Inflammatory macrophage (primary cell): ENCODE results near the gene CRYM.
"Not testable (repeated sequence)": the region's sequence is repeated elsewhere in the genome, so short reads cannot be mapped to it uniquely, and the experiment has no call there.

Source experiments
- DNase-seq, 2 donors: peaks; one replicate each; pipeline ENCODE4 v3.0.0-alpha.2; 2020 to 2022

Gene CRYM

GRCh38 chr16:21277045-21277926 is 804 bp downstream of the CRYM start:
- no peak for DNase-seq

- no peak for DNase-seq
These were observed 2.0 kb downstream of the CRYM start for GRCh38 chr16:21276090-21276489.

GRCh38 chr16:21275529-21275928 is 2.6 kb downstream of the CRYM start:
- no peak for DNase-seq

GRCh38 chr16:21274172-21274726 is 3.8 kb downstream of the CRYM start:
- DNase-seq, result no peak

- not testable (repeated sequence) for DNase-seq
These were observed 5.3 kb downstream of the CRYM start for GRCh38 chr16:21272763-21273162.

- DNase-seq, result no peak
These were observed 5.8 kb downstream of the CRYM start for GRCh38 chr16:21272253-21272652.

- DNase-seq, result no peak
These were observed 9.9 kb downstream of the CRYM start for GRCh38 chr16:21268236-21268635.

- DNase-seq, result no peak
These were observed 10.8 kb downstream of the CRYM start for GRCh38 chr16:21267298-21267697.

GRCh38 chr16:21265104-21265837 is 12.8 kb downstream of the CRYM start:
- no peak for DNase-seq

GRCh38 chr16:21264571-21265036 is 13.5 kb downstream of the CRYM start:
- DNase-seq, result no peak

GRCh38 chr16:21263640-21264570 is 14.2 kb downstream of the CRYM start:
- DNase-seq, result no peak

- DNase-seq, result no peak
These were observed 15.1 kb downstream of the CRYM start for GRCh38 chr16:21262779-21263639.

GRCh38 chr16:21260870-21261791 is 17.0 kb downstream of the CRYM start:
- DNase-seq, result no peak

- DNase-seq, result no peak
These were observed 20.8 kb downstream of the CRYM start for GRCh38 chr16:21257284-21257683.

- DNase-seq, result no peak
These were observed 21.5 kb downstream of the CRYM start for GRCh38 chr16:21256636-21257035.

- DNase-seq, result no peak
These were observed 24.6 kb downstream of the CRYM start for GRCh38 chr16:21253470-21253869.

GRCh38 chr16:21250072-21250923 is 27.8 kb downstream of the CRYM start:
- DNase-seq, result no peak

GRCh38 chr16:21248179-21248578 is 29.9 kb downstream of the CRYM start:
- not testable (repeated sequence) for DNase-seq
